Measurements from ENCODE around the gene KLK13.

The KLK13 gene

GRCh38 chr19:51078104-51078503, 13.2 kb upstream of the KLK13 start:
- no peak overlapping the region for H3K4me3 ChIP-seq (ENCODE audit: low read depth, low read length)
- no peak for DNase-seq (ENCODE audit: low read depth)
- TF ChIP-seq CTCF (conservative IDR thresholded peaks at IDR 0.05; ENCODE audit: low read depth, low read length) = no peak

DNA sequence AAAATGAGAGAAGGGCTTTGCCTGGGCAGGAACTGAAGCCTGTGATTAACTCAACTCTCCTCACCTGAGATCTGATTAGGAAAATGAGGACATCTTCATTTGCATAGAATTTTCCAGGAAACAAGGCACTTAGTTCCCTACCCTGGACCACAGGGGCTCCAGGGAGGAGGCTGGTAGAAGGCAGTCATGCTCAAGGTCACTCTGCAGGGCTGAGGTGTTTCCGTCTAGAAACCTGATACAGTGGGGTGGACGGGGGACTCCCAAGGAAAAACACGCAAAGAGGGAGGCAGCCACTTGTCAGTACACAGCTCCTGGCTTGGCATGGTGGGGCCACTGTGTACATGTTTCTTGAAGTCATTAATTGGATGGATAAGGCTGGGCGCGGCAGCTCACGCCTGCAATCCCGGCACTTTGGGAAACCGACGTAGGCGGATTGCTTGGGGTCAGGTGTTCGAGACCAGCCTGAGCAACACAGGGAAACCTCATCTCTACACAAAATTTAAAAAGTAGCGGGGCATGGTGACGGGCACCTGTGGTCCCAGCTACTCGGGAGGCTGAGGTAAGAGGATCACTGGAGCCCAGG, 11.8 kb upstream of the KLK13 start:
- no peak for DNase-seq (ENCODE audit: low read depth)

DNA sequence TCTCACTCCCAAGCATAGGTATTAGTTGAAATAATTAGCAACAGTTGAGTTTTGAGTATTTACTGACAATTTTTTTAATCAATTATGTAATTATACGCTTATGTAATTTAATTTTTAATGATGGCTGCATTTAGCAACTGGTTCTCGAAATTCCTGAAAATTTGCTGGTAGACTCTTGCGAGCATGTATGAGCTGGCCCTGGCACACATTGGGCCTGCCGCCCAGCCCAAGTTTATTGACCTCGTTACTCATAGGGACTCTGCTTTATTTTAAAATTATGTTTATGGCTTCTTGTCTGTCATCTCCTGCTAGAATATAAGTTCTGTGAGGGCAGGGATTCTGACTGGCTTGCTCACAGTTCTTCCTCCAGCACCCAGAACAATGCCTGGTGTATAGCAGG, 11.1 kb upstream of the KLK13 start:
- DNase-seq (ENCODE audit: low read depth) = no peak
- no peak overlapping the region for H3K4me3 ChIP-seq (ENCODE audit: low read depth, low read length)
- no peak for TF ChIP-seq CTCF (conservative IDR thresholded peaks at IDR 0.05; ENCODE audit: low read depth, low read length)

More for the DNA sequence above, 11.8 kb upstream of the KLK13 start:
- no peak for TF ChIP-seq CTCF (conservative IDR thresholded peaks at IDR 0.05; ENCODE audit: low read depth, low read length)
- H3K4me3 ChIP-seq (ENCODE audit: low read depth, low read length) = no peak overlapping the region

DNA sequence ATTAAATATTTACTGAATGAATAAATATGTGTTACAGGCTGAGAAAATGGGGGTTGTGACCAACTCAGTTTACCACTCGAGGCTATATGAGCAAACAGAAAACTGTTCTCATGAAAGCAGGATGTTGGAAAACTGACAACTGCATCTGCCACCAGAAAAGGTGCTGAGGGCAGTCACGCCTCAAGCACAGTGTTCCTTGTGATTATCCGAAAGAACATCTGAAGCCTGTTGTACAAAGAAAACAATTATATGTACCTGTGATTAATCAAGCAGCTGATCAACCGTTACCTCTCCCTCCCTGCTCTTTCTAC, 6.2 kb upstream of the KLK13 start:
- H3K4me3 ChIP-seq (ENCODE audit: low read depth, low read length) = no peak overlapping the region
- no peak for TF ChIP-seq CTCF (conservative IDR thresholded peaks at IDR 0.05; ENCODE audit: low read depth, low read length)
- no peak for DNase-seq (ENCODE audit: low read depth)

DNA sequence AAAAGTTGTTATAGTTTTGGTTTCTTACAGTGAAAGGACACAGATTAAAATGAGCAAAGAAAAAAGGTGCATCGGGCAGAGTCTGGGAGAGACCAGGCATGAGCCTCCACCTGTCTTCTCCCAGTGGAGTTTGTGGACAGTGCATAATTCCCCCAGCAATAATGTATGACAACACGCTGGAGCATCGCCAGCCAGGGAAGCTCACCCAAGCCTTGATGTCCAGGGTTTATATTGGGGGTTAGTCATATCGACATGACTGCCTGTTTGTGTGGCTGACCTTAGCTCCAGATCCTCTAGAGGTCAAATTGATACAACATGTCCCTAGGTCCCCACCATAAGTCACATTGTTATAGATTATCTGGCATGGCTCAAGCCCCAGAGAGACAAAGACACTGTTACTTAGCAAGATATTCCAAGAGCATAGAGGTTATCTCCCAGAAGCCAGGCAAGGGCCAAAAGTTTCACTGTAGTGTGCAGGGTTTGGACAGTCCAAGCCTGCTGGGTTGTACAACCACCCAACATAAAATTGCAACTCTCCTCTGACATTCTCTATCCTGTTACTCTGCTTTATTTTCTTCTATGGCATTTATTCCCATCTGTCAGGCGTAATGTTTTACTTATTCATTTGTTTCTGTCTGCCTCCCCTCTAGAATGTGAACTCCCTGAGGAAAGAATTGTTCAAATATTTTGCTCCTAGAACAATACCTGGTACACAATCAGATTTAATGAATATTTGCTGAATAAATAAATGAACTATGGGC, 5.6 kb upstream of the KLK13 start:
- DNase-seq (ENCODE audit: low read depth) = no peak
- no peak for TF ChIP-seq CTCF (conservative IDR thresholded peaks at IDR 0.05; ENCODE audit: low read depth, low read length)
- H3K4me3 ChIP-seq (ENCODE audit: low read depth, low read length) = no peak overlapping the region

GRCh38 chr19:51066393-51067186, 1.7 kb upstream of the KLK13 start:
- H3K4me3 ChIP-seq (ENCODE audit: low read depth, low read length) = no peak overlapping the region
- no peak for DNase-seq (ENCODE audit: low read depth)
- TF ChIP-seq CTCF (conservative IDR thresholded peaks at IDR 0.05; ENCODE audit: low read depth, low read length) = no peak

Data from choroid plexus epithelial cell (primary cell).